Measurements from ENCODE around the gene SPATA2.

The SPATA2 gene, protein sequence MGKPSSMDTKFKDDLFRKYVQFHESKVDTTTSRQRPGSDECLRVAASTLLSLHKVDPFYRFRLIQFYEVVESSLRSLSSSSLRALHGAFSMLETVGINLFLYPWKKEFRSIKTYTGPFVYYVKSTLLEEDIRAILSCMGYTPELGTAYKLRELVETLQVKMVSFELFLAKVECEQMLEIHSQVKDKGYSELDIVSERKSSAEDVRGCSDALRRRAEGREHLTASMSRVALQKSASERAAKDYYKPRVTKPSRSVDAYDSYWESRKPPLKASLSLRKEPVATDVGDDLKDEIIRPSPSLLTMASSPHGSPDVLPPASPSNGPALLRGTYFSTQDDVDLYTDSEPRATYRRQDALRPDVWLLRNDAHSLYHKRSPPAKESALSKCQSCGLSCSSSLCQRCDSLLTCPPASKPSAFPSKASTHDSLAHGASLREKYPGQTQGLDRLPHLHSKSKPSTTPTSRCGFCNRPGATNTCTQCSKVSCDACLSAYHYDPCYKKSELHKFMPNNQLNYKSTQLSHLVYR

DNA sequence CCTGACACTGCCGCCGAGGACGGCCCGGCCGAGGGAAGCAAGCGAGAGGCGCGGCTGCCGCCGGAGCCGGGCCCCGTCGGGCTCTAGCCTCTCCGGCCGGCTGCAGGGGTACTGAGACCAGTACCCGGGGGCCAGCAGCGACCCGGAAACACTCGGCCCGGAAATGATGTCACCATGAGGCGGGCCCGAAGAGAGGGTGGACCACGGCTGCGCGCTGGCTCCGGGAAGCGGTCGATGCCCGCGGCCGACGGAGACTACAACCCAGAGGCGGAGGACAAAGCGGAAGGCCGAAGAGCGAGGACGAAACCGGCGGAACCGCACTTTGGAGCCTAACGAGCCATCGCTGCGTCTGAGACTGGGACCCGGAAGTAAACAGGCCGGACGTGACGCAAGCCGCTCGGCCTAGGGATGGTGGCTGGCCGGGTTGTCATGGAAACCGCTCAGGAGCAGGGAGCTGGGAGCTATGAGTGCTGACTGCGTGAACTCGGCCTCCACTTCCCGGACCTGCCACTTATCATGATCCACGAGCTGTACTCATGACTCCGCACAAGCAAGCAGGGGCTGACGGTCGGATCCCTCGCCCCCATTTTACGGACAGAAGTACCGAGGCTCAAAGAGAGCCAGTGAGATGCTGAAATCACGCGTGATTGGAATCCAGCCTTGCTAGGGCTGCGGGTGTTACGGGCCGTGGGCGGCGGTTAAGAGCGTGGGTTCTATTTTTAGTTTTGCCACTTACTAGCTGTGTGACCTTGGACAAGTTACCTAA, at the start of gene SPATA2:
SPATA2 (minus strand) TSS at position 150 of the 766 bp plus-strand sequence. CDS start 7,039 bp downstream, outside the sequence.
- in situ Hi-C loops (cut with MboI; ENCODE audit: low sequenced_read_pairs), result no loop called here

DNA sequence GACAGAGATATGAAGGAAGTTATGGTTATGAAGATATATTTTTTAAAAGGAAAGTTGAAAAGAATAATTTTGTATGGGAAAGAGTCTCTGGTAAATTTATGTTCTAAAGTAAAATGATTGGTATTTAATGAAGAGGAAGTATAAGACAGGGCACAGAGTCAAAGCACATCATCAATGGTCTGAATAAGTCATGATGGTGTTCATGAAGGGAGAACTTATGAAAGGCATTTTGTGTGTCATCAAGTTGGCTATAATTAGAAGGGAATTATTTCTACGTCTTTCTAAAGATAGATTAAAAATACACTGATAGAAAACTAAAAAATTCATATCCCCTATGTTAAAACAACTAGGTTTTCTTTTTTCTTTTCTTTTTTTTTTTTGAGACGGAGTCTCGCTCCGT, 46.1 kb upstream of the SPATA2 start:
- in situ Hi-C loops (cut with MboI; ENCODE audit: low sequenced_read_pairs), result loop anchor here (25.0 kb wide), 1 partner anchor 626 kb away; no protein-coding TSS in a partner anchor

DNA sequence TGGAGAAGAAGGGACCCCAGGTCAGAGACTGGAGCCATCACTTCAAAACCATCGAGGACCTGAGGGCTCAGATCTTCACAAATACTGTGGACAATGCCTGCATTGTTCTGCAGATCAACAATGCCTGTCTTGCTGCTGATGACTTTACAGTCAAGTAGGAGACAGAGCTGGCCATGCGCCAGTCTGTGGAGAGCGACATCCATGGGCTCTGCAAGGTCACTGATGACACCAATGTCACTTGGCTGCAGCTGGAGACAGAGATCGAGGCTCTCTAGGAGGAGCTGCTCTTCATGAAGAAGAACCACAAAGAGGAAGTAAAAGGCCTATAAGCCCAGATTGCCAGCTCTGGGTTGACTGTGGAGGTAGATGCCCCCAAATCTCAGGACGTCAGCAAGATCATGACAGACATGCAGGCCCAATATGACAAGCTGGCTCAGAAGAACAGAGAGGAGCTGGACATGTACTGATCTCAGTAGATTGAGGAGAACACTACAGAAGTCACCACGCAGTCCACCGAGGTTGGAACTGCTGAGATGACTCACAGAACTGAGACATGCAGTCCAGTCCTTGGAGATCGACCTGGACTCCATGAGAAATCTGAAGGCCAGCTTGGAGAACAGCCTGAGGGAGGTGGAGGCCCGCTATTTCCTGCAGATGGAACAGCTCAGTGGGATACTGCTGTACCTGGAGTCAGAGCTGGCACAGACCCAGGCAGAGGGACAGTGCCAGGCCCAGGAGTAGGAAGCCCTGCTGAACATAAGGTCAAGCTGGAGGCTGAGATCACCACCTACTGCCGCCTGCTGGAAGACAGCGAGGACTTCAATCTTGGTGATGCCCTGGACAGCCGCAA, 42.0 kb upstream of the SPATA2 start:
- in situ Hi-C loops (cut with MboI; ENCODE audit: low sequenced_read_pairs), result loop anchor here (25.0 kb wide), 1 partner anchor 630 kb away; no protein-coding TSS in a partner anchor

DNA sequence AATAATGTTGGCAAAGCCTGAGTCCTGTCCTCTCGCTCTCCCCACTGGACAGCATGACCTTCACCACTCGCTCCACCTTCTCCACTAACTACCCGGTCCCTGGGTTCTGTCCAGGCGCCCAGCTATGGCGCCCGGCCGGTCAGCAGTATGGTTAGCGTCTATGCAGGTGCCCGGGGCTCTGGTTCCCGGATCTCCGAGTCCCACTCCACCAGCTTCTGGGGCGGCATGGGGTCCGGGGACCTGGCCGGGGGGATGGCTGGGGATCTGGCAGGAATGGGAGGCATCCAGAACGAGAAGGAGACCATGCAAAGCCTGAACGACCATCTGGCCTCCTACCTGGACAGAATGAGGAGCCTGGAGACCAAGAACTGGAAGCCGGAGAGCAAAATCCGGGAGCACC, 41.4 kb upstream of the SPATA2 start:
- in situ Hi-C loops (cut with MboI; ENCODE audit: low sequenced_read_pairs), result loop anchor here (25.0 kb wide), 1 partner anchor 631 kb away; no protein-coding TSS in a partner anchor

DNA sequence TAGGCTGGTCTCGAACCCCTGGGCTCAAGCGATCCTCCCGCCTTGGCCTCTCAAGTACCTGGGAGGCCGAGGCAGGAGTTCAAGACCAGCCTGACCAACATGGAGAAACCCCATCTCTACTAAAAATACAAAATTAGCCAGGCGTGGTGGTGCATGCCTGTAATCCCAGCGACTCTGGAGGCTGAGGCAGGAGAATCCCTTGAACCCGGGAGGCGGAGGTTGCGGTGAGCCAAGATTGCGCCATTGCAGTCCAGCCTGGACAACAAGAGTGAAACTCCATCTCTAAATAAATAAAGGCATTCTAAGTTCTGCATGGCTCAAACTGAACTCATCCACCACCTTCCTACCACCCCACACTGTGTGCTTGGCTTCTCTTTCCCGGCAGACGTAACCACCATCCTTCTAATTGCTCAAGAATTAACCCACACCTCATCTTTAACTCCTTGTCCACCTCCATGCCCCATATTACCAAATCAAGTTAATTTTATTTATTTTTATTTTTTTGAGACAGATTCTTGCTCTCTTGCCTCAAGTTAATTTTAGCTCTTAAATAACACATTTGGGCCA, 40.6 kb upstream of the SPATA2 start:
- in situ Hi-C loops (cut with MboI; ENCODE audit: low sequenced_read_pairs), result loop anchor here (25.0 kb wide), 1 partner anchor 631 kb away; no protein-coding TSS in a partner anchor

DNA sequence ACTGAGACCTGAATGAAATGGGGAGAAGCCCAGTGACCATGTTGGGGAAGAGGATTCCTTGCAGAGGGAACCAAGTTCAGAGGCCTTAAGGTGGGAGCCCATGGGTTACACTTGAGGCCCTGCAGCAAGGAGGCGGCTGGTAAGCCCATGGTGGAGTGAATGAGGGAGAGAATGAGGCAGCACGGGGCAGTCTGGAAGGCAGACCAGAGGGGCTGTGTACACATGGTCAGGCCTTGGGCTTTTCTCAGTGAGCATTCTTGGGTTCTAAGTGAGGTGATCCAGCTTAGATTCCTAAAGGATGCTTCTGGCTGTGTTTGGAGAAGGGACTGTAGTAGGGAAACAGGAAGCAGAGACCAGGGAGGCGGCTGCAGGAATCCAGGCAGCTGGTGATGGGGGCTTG, 39.8 kb upstream of the SPATA2 start:
- in situ Hi-C loops (cut with MboI; ENCODE audit: low sequenced_read_pairs), result loop anchor here (25.0 kb wide), 1 partner anchor 632 kb away; no protein-coding TSS in a partner anchor

DNA sequence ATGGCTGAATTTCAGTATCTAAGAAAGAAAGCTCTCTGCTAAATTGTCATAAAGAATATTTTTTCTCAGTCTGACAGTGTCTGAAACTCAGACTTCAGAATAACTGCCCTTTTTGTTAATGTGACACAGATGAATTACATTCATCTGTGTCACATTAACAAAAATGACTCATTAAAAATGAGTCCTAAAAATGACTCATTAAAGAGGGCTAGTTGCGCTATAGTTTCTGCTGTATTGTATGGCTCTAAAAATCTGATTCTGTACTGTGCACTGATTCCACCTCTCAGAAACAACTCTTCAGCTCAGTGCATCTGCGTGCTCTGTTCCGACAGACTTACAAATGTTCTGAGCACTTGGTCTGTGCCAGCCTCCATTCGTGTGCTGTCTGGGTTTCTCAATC, 35.8 kb upstream of the SPATA2 start:
- in situ Hi-C loops (cut with MboI; ENCODE audit: low sequenced_read_pairs), result loop anchor here (25.0 kb wide), 1 partner anchor 636 kb away; no protein-coding TSS in a partner anchor

DNA sequence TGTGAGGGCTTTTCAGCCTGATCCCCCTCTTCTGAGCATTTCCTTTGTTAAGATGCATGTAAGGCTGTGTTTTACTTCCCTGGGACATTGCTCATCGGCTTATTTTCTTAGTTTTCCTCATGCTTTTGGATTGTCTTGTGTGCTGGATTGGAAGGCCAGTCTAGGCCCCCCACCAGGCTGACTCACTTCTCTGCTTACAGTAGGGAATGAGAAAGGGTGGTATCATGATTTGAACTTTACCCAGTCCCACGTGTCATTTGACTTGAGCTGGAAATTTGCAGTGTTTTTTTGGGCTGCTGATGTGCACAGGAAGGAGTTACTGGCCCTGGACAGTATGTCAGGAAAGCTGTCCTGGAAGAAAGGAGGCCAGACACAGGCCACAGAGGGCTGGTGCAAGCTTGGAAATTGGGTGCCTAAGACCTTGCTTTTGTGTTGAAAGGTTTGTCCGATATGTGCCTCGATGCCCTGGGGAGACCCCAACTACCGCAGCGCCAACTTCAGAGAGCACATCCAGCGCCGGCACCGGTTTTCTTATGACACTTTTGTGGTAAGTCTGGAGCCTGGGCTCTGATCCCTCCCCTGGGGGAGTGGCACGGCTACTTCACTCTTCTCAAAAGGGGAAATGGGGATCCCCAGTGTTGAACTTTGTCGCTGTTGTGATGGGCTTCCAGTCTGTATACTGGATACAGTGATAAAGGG, 33.6 kb upstream of the SPATA2 start:
- in situ Hi-C loops (cut with MboI; ENCODE audit: low sequenced_read_pairs), result no loop called here

DNA sequence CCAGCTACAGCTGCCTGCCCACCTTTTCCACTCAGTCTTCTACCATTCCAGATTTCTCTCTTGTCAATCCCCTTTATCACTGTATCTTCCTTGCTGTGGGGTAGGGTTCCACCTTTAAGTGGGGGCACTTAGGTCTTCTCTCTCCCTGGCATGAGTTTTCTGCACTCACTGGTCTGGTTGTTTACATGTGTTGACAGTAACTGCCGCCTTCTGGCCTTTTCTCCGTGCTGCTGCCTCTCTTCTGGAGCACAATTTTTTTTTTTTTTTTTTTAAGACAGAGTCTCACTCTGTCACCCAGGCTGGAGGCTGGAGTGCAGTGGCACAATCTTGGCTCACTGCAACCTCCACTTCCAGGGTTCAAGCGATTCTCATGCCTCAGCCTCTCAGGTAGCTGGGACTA, 32.8 kb upstream of the SPATA2 start:
- in situ Hi-C loops (cut with MboI; ENCODE audit: low sequenced_read_pairs), result no loop called here

DNA sequence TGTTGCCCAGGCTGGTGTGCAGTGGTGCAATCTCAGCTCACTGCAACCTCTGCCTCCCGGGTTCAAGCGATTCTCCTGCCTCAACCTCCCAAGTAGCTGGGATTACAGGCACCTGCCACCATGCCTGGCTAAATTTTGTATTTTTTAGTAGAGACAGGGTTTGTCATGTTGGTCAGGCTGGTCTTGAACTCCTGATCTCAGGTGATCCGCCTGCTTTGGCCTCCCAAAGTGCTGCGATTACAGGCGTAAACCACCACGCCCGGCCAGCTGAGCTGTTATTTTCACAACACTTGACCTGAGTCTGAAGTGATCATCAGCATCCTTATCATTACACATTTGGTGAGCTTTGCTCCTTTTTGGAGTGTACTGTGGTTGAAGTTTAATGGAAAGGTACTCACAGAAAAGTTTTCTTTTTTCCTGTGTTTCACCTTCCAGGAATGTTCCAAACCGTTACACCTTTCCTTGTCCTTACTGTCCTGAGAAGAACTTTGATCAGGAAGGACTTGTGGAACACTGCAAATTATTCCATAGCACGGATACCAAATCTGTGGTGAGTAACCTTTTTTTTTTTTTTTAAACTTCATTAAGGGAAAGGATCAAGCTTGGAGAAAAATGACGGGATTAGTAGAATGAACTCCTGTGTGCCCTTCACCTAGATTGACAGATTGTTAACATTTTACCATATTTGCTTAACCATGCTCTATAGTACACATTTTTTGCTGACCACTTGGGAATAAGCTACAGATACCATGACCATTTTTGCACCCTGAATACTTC, 30.6 kb upstream of the SPATA2 start:
- in situ Hi-C loops (cut with MboI; ENCODE audit: low sequenced_read_pairs), result no loop called here

DNA sequence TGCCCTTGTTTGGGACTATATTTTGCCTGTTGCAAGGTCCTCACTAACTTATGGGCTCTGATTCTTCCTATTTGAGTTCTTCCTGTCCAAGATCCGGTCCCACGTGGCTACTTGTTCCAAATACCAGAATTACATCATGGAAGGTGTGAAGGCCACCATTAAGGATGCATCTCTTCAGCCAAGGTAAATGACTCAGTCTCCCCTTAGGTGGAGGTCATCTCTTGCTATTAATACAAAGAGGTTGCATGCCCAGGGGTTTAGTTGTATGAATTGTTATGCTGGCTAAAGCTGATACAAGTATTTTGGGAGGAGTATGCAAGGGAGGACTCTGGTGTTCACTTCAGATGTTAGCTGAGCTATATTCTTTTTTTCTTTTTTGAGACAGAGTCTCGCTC, 30.0 kb upstream of the SPATA2 start:
- in situ Hi-C loops (cut with MboI; ENCODE audit: low sequenced_read_pairs), result no loop called here

DNA sequence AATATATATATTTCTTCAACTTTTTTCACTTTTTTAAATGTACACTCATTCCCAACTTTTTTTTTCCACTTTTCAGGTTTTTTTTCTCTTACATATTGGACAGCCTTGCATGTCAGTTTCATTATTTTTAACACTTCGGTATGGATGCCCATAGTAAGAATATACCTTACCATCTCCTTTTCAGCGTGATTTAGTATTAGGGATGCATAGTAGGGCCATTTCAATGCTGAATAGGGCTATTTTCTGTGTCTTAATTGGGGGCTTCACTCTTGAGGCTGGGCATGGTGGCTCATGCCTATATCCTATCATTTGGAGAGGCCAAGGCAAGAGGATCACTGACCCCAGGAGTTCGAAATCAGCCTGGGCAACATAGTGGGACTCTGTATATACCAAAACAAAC, 27.6 kb upstream of the SPATA2 start:
- in situ Hi-C loops (cut with MboI; ENCODE audit: low sequenced_read_pairs), result no loop called here

DNA sequence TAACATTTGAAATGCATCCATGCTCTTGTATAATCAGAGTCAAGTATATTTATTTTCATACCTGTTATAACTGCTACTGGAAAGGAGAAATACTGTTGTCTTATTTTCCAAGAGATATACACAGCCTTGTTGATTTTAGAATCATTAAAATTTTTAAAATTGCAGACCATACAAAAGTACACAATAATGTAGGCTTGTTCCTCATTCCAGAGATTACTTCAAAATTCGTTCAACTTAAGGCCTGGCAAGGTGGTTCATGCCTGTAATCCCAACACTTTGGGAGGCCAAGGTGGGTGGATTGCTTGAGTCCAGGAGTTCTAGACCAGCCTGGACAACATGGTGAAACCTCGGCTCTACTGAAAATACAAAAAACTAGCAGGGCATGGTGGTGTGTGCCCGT, 27.0 kb upstream of the SPATA2 start:
- in situ Hi-C loops (cut with MboI; ENCODE audit: low sequenced_read_pairs), result no loop called here

DNA sequence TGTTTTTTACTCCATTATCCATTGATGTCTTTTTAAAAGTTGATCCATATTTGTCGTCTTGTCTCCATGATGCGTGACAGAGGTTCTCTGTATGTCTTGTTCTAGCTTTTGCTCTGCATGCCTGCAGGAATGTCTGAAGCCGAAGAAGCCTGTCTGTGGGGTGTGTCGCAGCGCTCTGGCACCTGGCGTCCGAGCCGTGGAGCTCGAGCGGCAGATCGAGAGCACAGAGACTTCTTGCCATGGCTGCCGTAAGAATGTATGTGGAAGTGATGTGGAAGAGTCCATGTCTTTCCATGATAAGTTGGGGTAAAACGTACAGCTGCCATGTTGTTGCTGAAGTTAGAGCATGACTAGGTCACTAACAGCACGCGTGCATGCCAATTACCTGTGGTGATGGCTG, 26.1 kb upstream of the SPATA2 start:
- in situ Hi-C loops (cut with MboI; ENCODE audit: low sequenced_read_pairs), result no loop called here

DNA sequence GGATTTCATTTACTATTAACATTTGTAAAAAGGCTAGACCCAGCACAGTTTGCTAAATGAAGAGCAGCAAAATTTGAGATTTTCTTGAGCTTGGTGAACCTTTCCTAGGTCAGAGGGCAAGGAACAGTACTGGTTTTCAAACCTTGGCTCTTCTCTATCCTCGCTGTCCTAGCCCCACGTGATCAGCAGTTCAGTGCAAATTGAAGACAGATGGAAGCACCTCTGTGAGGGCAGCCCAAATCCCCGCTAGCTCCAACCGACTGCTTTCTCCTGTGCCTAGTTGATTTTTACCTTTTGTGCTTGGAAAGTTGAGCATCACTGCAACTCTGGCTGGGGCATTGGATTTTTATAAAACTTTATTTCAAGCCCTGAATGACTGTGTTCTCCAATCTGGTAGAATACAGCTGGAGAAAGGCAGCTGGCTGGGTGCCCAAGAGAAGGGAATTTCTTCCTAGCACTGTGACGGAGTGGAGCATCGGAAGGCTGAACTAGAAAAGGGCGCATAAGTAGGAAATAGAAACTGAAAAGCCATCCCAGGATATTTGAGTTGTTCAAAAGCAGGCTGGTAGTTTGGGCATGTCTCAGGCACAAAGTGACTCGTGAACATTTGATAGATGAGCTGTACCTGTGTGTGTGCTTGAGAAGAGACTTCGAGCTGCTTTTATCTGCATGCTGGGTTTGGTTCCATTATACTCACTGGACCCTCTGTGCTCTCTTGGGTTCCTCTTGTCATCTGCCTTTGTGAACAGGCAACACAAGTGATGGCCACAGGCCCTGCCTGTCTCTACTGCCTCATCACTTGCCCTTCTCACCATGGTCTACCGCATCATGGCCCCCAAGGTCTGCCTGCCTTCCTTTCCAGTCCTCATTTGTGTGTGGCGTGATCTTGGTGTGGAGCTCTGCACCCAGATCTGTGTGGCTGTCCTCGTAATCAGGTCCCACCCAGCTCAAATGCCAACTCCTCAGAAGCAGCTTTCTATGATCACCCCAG, 23.1 kb upstream of the SPATA2 start:
- in situ Hi-C loops (cut with MboI; ENCODE audit: low sequenced_read_pairs), result no loop called here

DNA sequence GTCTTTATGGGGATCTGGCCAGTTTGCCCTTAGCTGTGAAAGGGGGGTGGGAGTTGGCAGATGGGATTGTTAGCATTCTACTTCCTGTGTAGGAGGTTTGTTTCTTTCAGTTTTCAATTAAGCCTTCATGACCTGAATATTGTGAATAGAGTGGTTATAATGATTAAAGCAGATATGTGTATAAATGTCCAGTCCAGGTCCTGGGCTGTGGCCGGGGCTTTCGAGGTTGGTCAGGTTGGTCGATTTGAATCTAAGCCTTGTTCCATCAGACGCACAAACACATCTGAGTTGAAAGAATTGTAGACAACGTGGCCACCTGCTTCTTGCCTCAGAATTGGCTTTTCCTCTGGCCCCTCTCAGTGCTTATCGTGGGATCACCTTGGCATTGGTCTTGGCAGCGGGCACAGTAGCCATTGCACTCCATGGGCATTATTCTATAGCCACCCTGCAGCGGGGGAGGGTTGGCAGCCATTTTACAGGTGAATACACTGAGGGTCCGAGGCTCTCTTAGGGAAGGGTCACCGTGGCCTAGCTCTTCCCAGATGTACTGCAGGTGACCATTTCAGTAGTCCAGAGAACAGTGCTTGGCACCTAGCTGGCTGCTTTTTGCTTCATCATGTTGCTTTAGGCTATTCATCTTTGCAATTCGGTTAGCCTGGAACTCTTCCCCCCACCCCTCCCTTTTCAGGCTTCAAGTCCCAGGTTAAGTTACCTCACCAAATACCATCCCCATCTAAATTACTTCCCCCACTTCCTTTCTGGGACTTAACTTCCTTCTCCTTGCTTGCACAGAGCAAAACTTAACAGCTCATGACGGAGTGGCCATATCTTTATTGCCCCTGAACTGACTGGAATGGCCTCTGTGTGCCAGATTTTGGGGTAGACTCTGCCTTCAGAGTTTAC, 21.9 kb upstream of the SPATA2 start:
- in situ Hi-C loops (cut with MboI; ENCODE audit: low sequenced_read_pairs), result no loop called here

Measured in HL-60/S4 (cell line).